ENCODE results near the gene MRM2.

Gene MRM2

GRCh38 chr7:2202361-2202761, 39.6 kb downstream of the MRM2 start:
- Histone ChIP-seq H3K9ac (ENCODE audit: low read length) (no peak overlapping the region), H2AFZ (ENCODE audit: low read length) (no peak overlapping the region), H3K9me3 (replicated peaks; ENCODE audit: insufficient read depth, low read length) (no peaks in the 10 kb centered on the region), H3K4me3 (ENCODE audit: low read length) (no peak overlapping the region), H3F3A (ENCODE audit: insufficient read depth, low read length) (no peaks in the 10 kb centered on the region), H4K20me1 (ENCODE audit: insufficient read depth, low read length) (no peaks in the 10 kb centered on the region), H3K9me2 (replicated peaks; ENCODE audit: insufficient read depth, low read length) (no peaks in the 10 kb centered on the region), H3K36me3 (replicated peaks; ENCODE audit: insufficient read depth, low read length) (no peaks in the 10 kb centered on the region), H3K27me3 (replicated peaks; ENCODE audit: insufficient read depth, low read length) (no peaks in the 10 kb centered on the region), H3K4me2 (ENCODE audit: low read depth, low read length) (no peak overlapping the region), H3K79me2 (ENCODE audit: low read length) (no peaks in the 10 kb centered on the region), H3K4me1 (ENCODE audit: low read length) (no peaks in the 10 kb centered on the region), H3K27ac (ENCODE audit: low read length) (no peak overlapping the region)
- no peak for DNase-seq
- TF ChIP-seq CTCF (IDR thresholded peaks at IDR 0.05; ENCODE audit: low read length) (no peak), EZH2 (optimal IDR thresholded peaks at IDR 0.05; ENCODE audit: low read depth, low read length) (no peak), EZH2phosphoT487 (IDR thresholded peaks at IDR 0.05; ENCODE audit: low read length) (no peak)

- H2AFZ ChIP-seq (ENCODE audit: low read length) = no peak overlapping the region
- TF ChIP-seq EZH2 (optimal IDR thresholded peaks at IDR 0.05; ENCODE audit: low read depth, low read length) (no peak), CTCF (IDR thresholded peaks at IDR 0.05; ENCODE audit: low read length) (no peak), EZH2phosphoT487 (IDR thresholded peaks at IDR 0.05; ENCODE audit: low read length) (no peak)
- no peaks in the 10 kb centered on the region for H3K4me1 ChIP-seq (ENCODE audit: low read length)
- no peak for DNase-seq
- no peaks in the 10 kb centered on the region for H3K9me2 ChIP-seq (replicated peaks; ENCODE audit: insufficient read depth, low read length)
- H3F3A ChIP-seq (ENCODE audit: insufficient read depth, low read length) = no peaks in the 10 kb centered on the region
- no peak overlapping the region for H3K9ac ChIP-seq (ENCODE audit: low read length)
- H3K4me2 ChIP-seq (ENCODE audit: low read depth, low read length) = no peak overlapping the region
- H3K27me3 ChIP-seq (replicated peaks; ENCODE audit: insufficient read depth, low read length) = no peaks in the 10 kb centered on the region
- no peaks in the 10 kb centered on the region for H3K9me3 ChIP-seq (replicated peaks; ENCODE audit: insufficient read depth, low read length)
- no peaks in the 10 kb centered on the region for H3K36me3 ChIP-seq (replicated peaks; ENCODE audit: insufficient read depth, low read length)
- H4K20me1 ChIP-seq (ENCODE audit: insufficient read depth, low read length) = no peaks in the 10 kb centered on the region
- H3K27ac ChIP-seq (ENCODE audit: low read length) = no peak overlapping the region
- H3K79me2 ChIP-seq (ENCODE audit: low read length) = no peaks in the 10 kb centered on the region
- H3K4me3 ChIP-seq (ENCODE audit: low read length) = no peak overlapping the region
Measured at GRCh38 chr7:2201686-2202360, 40.2 kb downstream of the MRM2 start.

GRCh38 chr7:2201128-2201527, 40.9 kb downstream of the MRM2 start:
- Histone ChIP-seq H2AFZ (ENCODE audit: low read length) (no peak overlapping the region), H3K36me3 (replicated peaks; ENCODE audit: insufficient read depth, low read length) (no peaks in the 10 kb centered on the region), H3K9me3 (replicated peaks; ENCODE audit: insufficient read depth, low read length) (no peaks in the 10 kb centered on the region), H4K20me1 (ENCODE audit: insufficient read depth, low read length) (no peaks in the 10 kb centered on the region), H3F3A (ENCODE audit: insufficient read depth, low read length) (no peaks in the 10 kb centered on the region), H3K79me2 (ENCODE audit: low read length) (no peaks in the 10 kb centered on the region), H3K9ac (ENCODE audit: low read length) (no peak overlapping the region), H3K9me2 (replicated peaks; ENCODE audit: insufficient read depth, low read length) (no peaks in the 10 kb centered on the region), H3K4me3 (ENCODE audit: low read length) (no peak overlapping the region), H3K4me2 (ENCODE audit: low read depth, low read length) (no peak overlapping the region), H3K27me3 (replicated peaks; ENCODE audit: insufficient read depth, low read length) (no peaks in the 10 kb centered on the region), H3K27ac (ENCODE audit: low read length) (no peak overlapping the region), H3K4me1 (ENCODE audit: low read length) (no peaks in the 10 kb centered on the region)
- TF ChIP-seq EZH2phosphoT487 (IDR thresholded peaks at IDR 0.05; ENCODE audit: low read length) (no peak), CTCF (IDR thresholded peaks at IDR 0.05; ENCODE audit: low read length) (no peak), EZH2 (optimal IDR thresholded peaks at IDR 0.05; ENCODE audit: low read depth, low read length) (no peak)
- no peak for DNase-seq
